Suprapubic skin (tissue), 4 donors: ENCODE results near the gene STIM1. TPM values are rescaled to one million over a fixed set of nuclear protein-coding genes. Genes with fewer than 3 reads are reported as not detected.

ENCODE experiments used
- DNase-seq, 2 donors: peaks; one replicate each; pipeline ENCODE4 v3.0.0-alpha.2; 2019; ENCODE audit warnings: low spot score in 2 of 2
- H3K27ac ChIP-seq: fragments of 200-600 bp; sonication (generic); one replicate; pipeline ENCODE4 v1.5.1; 2019
- H3K27me3 ChIP-seq: fragments of 200-600 bp; sonication (generic); one replicate; pipeline ENCODE4 v1.5.1; 2019
- H3K36me3 ChIP-seq: fragments of 200-600 bp; sonication (generic); one replicate; pipeline ENCODE4 v1.5.1; 2019
- H3K4me1 ChIP-seq: fragments of 200-600 bp; sonication (generic); one replicate; pipeline ENCODE4 v1.5.1; 2019
- H3K4me3 ChIP-seq: fragments of 200-600 bp; sonication (generic); one replicate; pipeline ENCODE4 v1.5.1; 2019; ENCODE audit warnings: mild to moderate bottlenecking
- H3K9me3 ChIP-seq: fragments of 200-600 bp; sonication (generic); one replicate; pipeline ENCODE4 v1.5.1; 2019
- CTCF ChIP-seq, 2 donors: fragments of 200-600 bp in 1 of 2; fragments of 450-650 bp in 1 of 2; sonication (generic) in 1 of 2; IDR thresholded peaks; one replicate each; pipeline ENCODE4 v1.5.1; 2016 to 2019; ENCODE audit warnings: antibody characterized with exemption in 2 of 2, mild to moderate bottlenecking in 1 of 2, moderate library complexity in 1 of 2
- EP300 ChIP-seq: sonication (generic); formaldehyde crosslinking; IDR thresholded peaks from one replicate; pipeline ENCODE4 v1.6.1; 2017; ENCODE audit warnings: antibody characterized with exemption
- POLR2A ChIP-seq, 2 donors: fragments of 450-650 bp; IDR thresholded peaks; one replicate each; pipeline ENCODE4 v1.6.1; 2017; ENCODE audit warnings: antibody characterized with exemption in 2 of 2, mild to moderate bottlenecking in 2 of 2, moderate library complexity in 2 of 2
- POLR2AphosphoS5 ChIP-seq, 3 donors: sonication (generic); formaldehyde crosslinking; IDR thresholded peaks; one replicate each; pipeline ENCODE4 v1.6.1; 2017; ENCODE audit warnings: antibody characterized with exemption in 3 of 3
- WGBS: methylation state at CpG from one replicate; pipeline ENCODE4 v1.1.5; 2018; 5-methylcytosine and 5-hydroxymethylcytosine counted together
- total RNA-seq, 4 donors: library from RNA; depleted of rRNA; stranded (reverse); fragments of >200 nt; gene quantifications; one replicate each; pipeline ENCODE4 v1.1.0, GENCODE V29; 2016

The STIM1 gene
- total RNA-seq, 4 donors from 2014 or later, result 58.4 to 70.2 (median 60.9) TPM

GRCh38 chr11:3873712-3874349, 18.4 kb downstream of the STIM1 start:
- no peak overlapping the region for H3K27ac ChIP-seq
- H3K4me3 ChIP-seq, result no peak overlapping the region
- no peaks in the 10 kb centered on the region for H3K27me3 ChIP-seq
- no peaks in the 10 kb centered on the region for H3K36me3 ChIP-seq
- 85% methylated on average over 2 of the region's 2 CpGs for WGBS
- H3K4me1 ChIP-seq, result peaks cover 27% of the 10 kb centered on the region
- H3K9me3 ChIP-seq, result no peaks in the 10 kb centered on the region
- no peak for TF ChIP-seq POLR2AphosphoS5 (IDR thresholded peaks at IDR 0.05)
- TF ChIP-seq EP300, result no peak
- no peak for TF ChIP-seq CTCF (IDR thresholded peaks at IDR 0.05)
- no peak for TF ChIP-seq POLR2A (IDR thresholded peaks at IDR 0.05)
- no peak for DNase-seq

- H3K27ac ChIP-seq, result no peak overlapping the region
- 85% methylated on average over 3 of the region's 3 CpGs for WGBS
- H3K27me3 ChIP-seq, result no peaks in the 10 kb centered on the region
- no peaks in the 10 kb centered on the region for H3K36me3 ChIP-seq
- peaks cover 45% of the 10 kb centered on the region for H3K4me1 ChIP-seq
- TF ChIP-seq CTCF (IDR thresholded peaks at IDR 0.05) (no peak), EP300 (no peak), POLR2A (IDR thresholded peaks at IDR 0.05) (no peak), POLR2AphosphoS5 (IDR thresholded peaks at IDR 0.05) (no peak)
- no peaks in the 10 kb centered on the region for H3K9me3 ChIP-seq
- no peak overlapping the region for H3K4me3 ChIP-seq
- no peak for DNase-seq
Observed at GRCh38 chr11:3876613-3877012, 21.1 kb downstream of the STIM1 start.

GRCh38 chr11:3877364-3878257, 22.1 kb downstream of the STIM1 start:
- no peaks in the 10 kb centered on the region for H3K36me3 ChIP-seq
- no peaks in the 10 kb centered on the region for H3K9me3 ChIP-seq
- H3K27me3 ChIP-seq, result no peaks in the 10 kb centered on the region
- no peak for DNase-seq
- TF ChIP-seq POLR2AphosphoS5 (IDR thresholded peaks at IDR 0.05) (no peak), POLR2A (IDR thresholded peaks at IDR 0.05) (no peak), EP300 (no peak), CTCF (IDR thresholded peaks at IDR 0.05) (no peak)
- 70% methylated on average over 8 of the region's 8 CpGs for WGBS
- H3K4me3 ChIP-seq, result no peak overlapping the region
- H3K27ac ChIP-seq, result no peak overlapping the region
- peaks cover 45% of the 10 kb centered on the region for H3K4me1 ChIP-seq

- no peak for TF ChIP-seq POLR2AphosphoS5 (IDR thresholded peaks at IDR 0.05)
- no peak for TF ChIP-seq CTCF (IDR thresholded peaks at IDR 0.05)
- no peak for TF ChIP-seq POLR2A (IDR thresholded peaks at IDR 0.05)
- no peak for TF ChIP-seq EP300
- H3K4me1 ChIP-seq, result peaks cover 44% of the 10 kb centered on the region
- no peaks in the 10 kb centered on the region for H3K27me3 ChIP-seq
- no peak overlapping the region for H3K4me3 ChIP-seq
- H3K9me3 ChIP-seq, result no peaks in the 10 kb centered on the region
- H3K36me3 ChIP-seq, result no peaks in the 10 kb centered on the region
- no peak for DNase-seq
- H3K27ac ChIP-seq, result no peak overlapping the region
Observed at GRCh38 chr11:3878258-3878584, 22.8 kb downstream of the STIM1 start.

GRCh38 chr11:3879216-3879966, 23.9 kb downstream of the STIM1 start:
- H3K27me3 ChIP-seq, result no peaks in the 10 kb centered on the region
- no peaks in the 10 kb centered on the region for H3K9me3 ChIP-seq
- no peaks in the 10 kb centered on the region for H3K36me3 ChIP-seq
- WGBS, result 60% methylated on average over 3 of the region's 4 CpGs
- no peak for DNase-seq
- H3K27ac ChIP-seq, result no peak overlapping the region
- no peak for TF ChIP-seq CTCF (IDR thresholded peaks at IDR 0.05)
- no peak for TF ChIP-seq EP300
- TF ChIP-seq POLR2AphosphoS5 (IDR thresholded peaks at IDR 0.05), result no peak
- no peak for TF ChIP-seq POLR2A (IDR thresholded peaks at IDR 0.05)
- peaks cover 38% of the 10 kb centered on the region for H3K4me1 ChIP-seq
- no peak overlapping the region for H3K4me3 ChIP-seq
